Activated CD8-positive, alpha-beta memory T cell treated with anti-CD3 and anti-CD28 coated beads, Interleukin-2, amount 50 U/mL, for 24 hours (primary cell): ENCODE results near the gene PDS5B.
"Not testable (repeated sequence)": the region's sequence is repeated elsewhere in the genome, so short reads cannot be mapped to it uniquely, and the experiment has no call there.

Experiments used
- DNase-seq: peaks from one replicate; pipeline ENCODE4 v3.0.0-alpha.2; 2020; ENCODE audit errors: extremely low read depth

Gene PDS5B

GRCh38 chr13:32791545-32792172, 205.4 kb downstream of the PDS5B start:
- no peak for DNase-seq

- DNase-seq, result no peak
Observed at GRCh38 chr13:32796754-32797153, 210.5 kb downstream of the PDS5B start.

GRCh38 chr13:32802159-32802558, 215.9 kb downstream of the PDS5B start:
- DNase-seq, result no peak

- no peak for DNase-seq
Observed at GRCh38 chr13:32804673-32805230, 218.5 kb downstream of the PDS5B start.

GRCh38 chr13:32811297-32811800, 225.1 kb downstream of the PDS5B start:
- no peak for DNase-seq

- DNase-seq, result no peak
Observed at GRCh38 chr13:32821149-32821688, 235.0 kb downstream of the PDS5B start.

GRCh38 chr13:32822771-32823170, 236.5 kb downstream of the PDS5B start:
- DNase-seq, result no peak

GRCh38 chr13:32823597-32823996, 237.3 kb downstream of the PDS5B start:
- no peak for DNase-seq

GRCh38 chr13:32824061-32824460, 237.8 kb downstream of the PDS5B start:
- DNase-seq, result no peak

GRCh38 chr13:32824675-32825074, 238.4 kb downstream of the PDS5B start:
- no peak for DNase-seq

- DNase-seq, result no peak
Observed at GRCh38 chr13:32825481-32825880, 239.2 kb downstream of the PDS5B start.

- DNase-seq, result not testable (repeated sequence)
Observed at GRCh38 chr13:32826372-32826771, 240.1 kb downstream of the PDS5B start.
